GM19463 (cell line): ENCODE results near the gene PLEKHA6.
A peak's percentile ranks its signal among the peaks of the same experiment; 100 is the strongest.

Experiments
- ATAC-seq: cut with Tn5 transposase; IDR thresholded peaks from one replicate; pipeline ENCODE4 v1.9.1; 2021; ENCODE audit warnings: mild to moderate bottlenecking, moderate library complexity; ENCODE audit not compliant: unreplicated experiment

The PLEKHA6 gene

DNA sequence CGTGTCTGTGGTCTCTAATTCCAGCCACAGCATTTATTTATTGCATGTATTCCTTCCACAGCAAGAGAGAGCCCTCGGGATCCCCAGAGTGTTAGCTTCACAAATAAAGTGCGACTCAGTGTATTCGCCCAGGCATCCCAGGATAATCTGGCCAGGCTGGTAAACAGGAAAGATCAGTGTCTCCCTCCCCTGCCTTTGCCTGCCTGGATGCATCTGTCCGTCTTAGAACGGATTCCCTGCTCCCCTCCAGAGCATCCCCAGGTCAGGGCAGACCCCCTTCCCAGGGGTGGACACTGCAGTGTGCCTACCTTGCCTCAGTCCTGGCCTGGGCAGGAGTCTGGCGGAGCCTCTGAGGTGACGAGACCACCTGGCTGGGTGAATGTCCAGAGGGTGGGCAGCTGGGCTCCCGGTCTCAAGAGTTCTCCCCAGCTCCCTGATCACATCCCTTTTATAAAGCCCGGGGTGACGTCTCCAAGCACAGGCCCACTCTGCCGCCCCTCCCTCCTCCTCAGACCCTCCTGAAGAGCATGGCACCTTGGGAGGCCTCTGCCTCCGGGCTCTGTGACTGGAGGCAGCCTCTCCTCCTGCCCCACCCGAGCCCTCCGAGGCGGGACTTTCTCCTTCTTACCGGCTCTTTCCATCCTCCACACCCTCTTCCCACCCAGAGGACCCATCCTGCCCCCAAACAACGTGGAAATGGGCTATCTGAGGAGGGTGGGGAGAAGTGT, 163.5 kb downstream of the PLEKHA6 start, which contains the start of gene KISS1:
TSS of gene KISS1 (minus strand) at position 424 of the 728 bp plus-strand sequence. CDS start 3,615 bp downstream, outside the sequence.
- no peak for ATAC-seq

DNA sequence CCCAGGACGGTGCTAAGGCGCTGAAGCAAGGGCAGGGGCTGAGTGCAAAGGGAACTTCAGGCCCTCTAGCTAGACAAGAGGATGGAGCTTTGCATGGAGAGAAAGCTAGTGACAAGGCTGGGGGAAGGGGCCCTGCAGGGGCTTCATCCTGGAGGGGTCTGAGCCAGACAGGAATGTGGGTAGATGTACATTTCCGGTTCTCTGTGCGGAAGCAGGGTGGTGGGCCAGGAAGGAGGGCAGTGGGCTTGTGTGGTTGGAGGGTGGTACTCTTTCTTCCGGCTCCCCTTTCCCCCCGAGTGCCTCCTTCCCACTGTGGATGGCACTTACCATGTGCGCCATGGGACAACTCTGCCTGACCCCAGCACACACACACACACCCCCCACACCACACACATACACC, 165.0 kb downstream of the PLEKHA6 start:
- ATAC-seq, result no peak

DNA sequence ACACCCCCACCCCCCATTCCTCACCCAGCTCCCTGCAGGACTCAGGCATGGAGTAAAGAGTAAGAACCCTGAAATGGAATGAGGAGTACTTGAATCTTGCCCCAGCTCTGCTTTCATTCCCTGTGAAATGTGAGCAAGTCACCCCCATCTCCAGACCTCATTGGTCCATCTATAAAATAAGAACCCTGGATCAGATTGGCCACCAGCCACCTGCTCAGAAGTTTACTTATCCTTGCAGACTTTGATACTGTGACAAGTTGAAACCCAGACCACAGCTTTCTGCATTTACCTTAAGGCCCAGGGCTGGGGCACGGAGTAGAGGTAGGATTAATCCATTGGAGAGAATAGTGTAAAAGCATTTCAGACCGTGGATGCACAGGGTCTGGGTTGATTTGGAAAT, 165.6 kb downstream of the PLEKHA6 start:
- no peak for ATAC-seq

DNA sequence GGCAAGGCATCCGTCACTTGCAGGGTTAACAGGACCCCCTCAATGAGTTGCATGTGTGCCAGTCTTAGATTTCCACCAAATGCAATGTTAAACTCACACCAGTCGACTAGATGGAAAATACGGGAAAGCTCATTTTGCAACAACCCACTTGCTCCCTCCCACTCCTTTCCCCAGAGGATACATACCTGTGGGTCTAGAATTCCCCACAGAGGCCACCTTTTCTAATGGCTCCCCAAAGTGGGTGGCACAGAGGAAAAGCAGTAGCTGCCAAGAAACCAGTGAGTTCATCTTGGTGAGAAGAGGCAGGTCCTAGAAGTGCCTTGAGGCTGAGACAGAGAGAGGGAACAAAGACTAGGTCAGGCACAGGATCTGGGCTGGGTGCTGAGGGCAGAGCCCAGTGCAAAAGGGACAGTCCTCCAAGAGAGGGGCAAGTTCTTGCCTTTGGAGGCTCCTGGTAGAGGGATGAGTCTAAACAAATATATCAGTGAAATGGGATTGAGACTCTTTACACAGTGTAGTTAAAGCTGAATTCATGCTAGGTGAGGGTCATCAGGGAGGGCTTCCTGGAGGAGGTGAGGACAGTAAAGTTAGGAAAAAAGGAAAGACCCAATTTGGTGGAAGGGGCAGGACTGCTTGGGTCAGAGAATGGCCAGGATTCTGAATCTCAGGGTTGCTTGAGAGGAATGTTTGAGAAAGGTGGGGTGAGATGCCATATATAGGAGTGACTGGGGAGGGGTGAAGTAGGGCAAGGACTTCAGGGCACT, 167.0 kb downstream of the PLEKHA6 start:
- ATAC-seq, result no peak

DNA sequence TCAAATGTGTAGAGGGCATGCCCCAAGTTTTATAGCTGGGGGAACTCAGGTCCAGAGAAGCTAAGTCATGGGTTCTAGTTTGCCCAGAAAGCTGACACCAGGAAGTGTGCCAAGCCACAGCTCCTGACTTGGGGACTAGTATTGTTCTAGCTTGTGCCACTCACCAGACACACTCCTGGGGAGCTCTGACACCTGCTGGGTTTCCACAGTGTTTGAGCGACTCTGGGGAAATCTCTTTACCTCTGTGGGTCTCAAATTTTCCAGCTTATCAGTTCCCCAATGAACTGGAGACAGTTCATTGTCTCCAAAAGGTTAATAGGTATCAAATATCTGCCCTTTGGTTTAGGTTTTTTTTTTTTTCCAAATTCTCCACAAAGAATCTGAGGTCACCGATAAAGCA, 167.7 kb downstream of the PLEKHA6 start:
- ATAC-seq, result no peak

DNA sequence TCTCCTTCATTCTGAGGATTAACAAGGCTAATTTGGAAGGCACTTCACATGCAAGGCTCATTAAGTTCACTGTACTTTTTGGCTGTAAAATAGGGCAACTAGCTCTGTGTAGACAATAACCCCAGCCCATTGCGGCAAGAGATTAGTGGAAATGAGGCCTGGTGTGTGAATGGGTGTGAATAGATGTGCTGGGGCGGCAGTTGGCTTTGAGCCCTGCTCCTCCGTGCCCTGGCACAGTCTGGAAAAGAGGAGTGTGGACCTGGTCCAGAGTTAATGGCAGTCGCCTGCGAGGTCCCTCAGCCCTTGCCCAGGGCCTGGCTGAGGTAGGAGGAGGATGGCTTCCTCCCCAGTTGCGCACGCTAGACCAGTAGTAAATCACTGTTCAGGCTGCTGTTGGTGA, 168.3 kb downstream of the PLEKHA6 start:
- no peak for ATAC-seq

DNA sequence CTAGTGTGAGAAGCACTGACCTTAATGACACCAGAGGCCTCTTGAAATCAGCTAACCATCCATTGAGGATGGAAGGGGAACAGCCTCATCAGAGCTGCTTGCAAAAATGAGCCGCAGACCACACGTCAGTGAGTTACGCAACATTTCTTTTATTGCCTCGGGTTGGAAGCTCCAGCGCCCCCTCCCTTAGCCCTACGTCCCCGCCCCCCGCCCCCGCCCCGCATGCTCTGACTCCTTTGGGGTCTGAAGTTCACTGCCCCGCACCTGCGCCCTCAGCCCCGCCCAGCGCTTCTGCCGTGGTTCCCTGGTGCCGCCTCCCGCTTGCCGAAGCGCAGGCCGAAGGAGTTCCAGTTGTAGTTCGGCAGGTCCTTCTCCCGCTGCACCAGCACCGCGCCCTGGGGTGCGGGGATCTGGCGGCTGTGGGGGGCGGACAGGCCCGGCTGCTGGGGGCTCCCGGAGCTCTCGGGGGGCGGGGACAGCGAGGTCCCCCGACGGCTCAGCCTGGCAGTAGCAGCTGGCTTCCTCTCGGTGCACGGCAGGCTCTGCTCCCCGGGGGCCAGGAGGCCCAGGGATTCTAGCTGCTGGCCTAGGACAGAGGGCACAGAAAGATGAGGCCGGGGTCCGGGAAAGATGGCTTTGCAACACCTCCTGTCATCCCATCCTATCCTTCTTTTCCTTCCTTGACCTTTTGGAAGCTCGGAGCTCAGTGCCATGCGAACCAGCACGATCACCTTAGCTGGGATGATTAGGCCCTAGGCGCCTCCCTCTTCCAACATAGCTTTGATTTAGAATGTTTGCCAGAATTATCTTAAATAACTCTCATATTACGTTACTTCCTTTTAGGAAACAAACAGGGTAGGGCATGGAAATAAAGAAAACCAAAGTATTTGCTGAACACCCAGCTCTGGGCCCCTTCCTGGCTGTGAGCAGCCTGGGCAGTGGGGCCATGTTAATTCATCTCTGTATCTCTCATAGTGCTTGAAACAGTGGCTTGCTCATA, 169.2 kb downstream of the PLEKHA6 start:
- ATAC-seq, result no peak

DNA sequence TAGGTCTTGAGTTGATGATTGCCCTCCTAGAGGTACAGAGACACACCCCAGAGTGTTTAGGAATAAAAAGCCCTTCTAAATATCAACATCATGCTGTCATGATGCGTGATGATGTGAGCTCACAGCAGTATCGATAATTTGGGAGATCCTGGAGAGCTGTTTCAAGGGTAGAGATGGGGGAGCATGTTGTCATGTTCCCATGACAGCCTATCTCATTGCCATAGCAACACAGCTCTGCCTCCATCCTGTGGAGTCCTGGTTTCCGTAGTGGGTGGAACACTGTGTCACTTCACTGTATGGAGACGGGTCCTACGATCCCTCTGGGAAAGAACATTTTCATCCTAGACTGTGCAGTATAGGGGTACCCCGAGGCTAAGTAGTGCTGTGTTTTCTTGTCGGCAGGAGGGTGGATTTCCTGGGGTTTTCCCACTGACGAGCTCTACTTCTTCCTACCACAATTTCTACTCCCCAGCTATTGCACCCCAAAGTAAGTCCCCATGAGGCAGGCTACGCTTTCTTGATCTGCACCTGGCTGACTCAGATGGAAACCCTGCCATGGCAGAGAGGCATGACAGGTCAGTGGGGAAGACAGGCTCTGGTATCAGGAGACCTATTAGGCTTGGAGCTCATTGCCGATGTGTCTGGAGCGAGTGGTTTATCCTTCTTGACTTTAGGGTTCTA, 170.6 kb downstream of the PLEKHA6 start:
- ATAC-seq, result peak; percentile 47

DNA sequence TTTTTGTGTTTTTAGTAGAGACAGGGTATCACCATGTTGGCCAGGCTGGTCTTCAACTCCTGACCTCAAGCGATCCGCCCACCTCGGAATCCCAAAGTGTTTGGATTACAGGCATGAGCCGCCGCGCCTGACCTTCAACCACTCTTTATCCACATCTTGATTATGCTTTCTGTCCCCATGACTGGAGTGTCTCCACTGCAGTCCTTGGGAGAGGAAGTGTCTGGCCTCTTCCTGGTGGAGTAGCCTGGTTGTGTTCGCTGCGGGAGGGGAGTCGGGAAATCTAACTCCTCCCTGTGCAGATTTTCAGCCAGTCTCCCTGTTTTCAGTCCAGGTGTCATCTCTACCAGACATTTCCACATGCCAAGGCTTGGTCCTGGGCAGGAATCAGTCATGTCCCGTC, 173.1 kb downstream of the PLEKHA6 start:
- ATAC-seq, result no peak

DNA sequence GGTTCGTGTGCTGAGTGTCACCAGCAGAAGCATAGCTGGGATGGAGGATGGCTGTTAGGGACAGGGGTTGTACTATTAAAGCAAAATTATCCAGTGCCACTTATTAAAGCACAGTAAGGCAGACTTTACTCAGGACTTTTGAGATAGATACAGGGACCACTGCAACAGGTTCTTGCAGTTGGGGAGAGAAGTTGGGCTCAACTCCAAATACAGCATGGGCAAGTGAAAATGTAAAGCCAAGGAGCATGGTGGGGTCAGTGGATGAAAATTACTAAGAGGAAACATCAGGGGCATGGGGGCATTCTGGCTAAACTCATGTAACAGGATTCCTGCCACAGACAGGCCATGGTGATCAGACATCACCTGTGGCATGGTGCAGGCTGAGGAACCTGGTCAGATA, 178.6 kb downstream of the PLEKHA6 start:
- no peak for ATAC-seq

DNA sequence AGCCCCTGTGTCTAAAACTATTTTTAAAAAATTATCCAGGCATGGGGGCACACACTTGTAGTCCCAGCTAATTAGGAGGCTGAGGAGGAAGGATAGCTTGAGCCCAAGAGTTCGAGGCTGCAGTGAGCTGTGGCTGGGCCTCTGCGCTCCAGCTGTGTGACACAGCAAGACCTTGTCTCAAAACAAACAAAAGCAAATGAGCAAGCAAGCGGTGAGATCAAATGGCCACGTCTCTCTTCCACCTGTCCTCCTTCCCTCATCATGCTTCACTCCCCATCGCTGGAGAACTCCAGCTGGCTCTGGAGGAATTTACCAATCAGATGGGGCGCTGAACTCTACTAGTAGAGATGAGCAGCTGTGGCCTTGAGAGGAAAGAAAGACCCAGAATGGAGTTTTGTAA, 179.6 kb downstream of the PLEKHA6 start:
- ATAC-seq, result no peak

DNA sequence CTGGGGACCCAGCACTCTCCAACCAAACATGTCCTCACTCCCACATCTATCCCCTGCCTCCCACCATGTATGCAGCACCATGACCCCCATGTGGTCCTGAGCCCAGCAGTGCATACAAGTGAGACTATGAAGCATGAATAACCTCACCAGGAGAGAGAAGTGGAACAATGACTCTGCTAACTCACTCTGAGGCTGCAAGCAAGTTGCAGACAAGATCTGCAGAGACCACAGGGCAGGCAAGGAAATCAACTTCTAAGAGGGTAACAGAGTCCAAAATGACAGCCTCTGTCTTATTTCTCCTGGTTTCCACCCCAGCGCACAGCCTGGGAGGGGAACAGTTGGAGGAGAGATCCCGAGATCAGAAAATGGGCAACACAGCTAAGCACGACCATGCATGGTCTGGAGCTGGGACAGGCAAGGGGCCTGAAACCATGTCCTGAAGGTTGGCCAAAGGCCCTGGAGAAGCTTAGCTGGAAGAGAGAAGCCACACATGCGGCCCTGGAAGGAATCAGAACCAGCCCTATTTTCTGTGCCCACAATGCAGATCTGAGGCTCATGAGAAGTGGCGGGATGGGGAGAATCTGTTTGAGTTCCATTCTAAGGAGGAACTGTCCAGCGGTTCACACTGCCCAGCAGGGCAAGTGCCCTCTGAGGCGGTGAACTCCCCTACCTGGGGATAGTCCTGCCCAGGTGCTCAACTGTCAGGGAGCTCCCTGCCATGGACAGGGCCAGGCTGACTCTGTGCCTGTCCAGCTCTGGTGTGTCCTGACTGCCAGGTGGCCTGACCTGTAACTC, 181.0 kb downstream of the PLEKHA6 start:
- ATAC-seq, result no peak

DNA sequence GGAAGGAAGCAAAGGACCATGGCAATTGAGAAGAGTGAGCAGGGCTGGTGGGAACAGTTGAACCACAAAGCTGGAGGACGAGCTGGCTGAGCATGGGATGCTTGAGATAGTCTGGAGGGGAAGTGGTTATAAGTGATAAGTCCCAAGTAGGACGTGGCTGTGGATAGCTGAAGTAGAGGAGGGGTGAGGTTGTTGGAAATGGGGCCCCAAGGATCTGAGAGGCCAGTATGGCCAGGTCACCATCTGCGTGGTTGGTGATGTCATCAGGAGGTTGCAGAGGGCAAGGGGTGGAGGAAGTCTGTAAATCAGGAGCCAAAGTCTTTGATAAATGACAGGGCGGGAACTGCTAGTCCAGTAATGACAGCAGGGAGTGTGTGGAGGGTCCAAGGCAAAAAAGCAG, 182.6 kb downstream of the PLEKHA6 start:
- no peak for ATAC-seq

DNA sequence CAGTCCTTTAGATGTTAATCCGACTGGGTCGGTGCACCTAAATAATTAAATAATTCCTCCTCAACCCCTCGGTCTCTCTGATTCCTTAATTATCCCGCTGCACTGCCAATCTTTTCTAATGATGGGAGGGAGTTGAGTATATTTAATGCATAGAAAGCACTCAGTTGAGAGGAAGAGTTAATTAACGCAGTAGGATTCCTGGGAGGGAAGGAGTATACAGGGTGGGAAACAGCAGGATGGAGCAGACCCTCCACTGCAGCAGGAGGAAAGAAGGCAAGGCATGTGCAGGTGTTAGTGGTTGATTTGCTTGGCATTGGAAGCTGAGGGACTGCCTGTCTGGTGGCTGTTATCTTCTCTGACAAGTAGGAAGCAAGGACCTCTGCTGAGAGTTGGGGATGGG, 183.7 kb downstream of the PLEKHA6 start:
- no peak for ATAC-seq

DNA sequence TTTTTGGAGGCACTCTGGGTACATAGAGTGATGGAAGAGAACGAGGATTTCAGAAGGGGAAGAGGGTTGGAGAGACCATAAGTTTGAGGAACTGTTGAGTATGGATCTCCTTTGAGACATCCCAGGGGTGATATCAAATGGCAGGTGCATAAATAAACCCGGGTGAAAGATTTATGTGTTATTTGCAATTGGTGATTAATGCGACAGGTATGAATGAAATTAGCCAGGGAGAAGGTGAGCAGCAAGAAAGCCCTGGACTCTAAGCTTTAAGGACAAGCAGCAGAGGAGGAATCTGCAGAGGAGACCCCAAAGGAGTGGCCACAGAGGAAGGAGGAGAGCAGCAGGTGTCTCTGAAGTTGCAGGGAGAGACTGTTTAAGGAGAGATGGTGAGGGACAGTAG, 184.8 kb downstream of the PLEKHA6 start:
- ATAC-seq, result no peak

DNA sequence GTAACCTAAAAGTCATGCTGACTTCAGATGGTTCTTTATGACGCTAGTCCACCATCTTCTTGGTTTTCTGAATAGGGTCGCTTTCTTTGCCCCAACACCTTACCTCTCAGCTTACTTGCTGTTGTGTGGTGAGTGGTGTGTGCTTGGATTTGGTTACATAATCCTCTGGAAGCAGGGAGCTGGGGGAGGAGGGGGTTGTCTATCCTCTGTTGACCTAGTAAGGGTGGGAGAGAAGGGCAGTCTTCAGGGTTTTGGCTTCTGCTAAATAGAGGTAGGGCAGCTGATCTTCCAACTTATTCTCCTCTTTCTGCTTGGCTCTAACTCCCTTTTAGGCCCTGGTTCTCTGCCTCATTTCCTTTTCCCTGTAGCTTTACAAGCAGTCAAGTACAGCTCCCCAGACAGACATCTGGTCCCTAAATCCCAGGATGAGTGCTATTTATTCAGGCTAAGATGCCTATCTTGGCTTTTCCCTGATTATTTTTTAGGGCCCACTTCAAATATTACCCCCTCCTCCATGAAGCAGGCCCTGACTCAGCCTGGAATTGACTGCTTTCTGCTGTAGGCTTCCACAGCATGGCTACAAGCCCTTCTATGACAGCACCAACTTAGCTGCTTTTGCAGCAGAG, 187.2 kb downstream of the PLEKHA6 start:
- no peak for ATAC-seq

DNA sequence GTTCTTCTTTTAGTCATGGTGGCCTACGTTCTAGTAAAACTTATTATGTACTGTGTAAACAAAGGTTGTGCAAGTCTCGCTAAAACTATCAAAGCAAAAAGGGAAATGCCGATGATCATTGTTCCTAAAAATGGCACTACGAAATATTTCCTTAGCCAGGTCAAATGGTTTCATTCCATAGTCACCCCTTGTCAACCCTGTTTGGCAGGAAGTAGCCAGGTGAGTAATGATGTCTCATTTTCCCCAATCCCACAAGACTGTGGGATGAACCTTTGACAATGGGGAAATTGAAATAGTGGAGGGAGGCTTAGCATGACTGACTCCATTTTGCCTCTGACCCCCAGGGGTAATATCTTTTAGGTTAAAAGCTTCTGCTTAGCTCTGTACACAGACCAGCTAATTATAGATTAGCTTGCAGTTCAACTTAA, 188.0 kb downstream of the PLEKHA6 start:
- no peak for ATAC-seq

DNA sequence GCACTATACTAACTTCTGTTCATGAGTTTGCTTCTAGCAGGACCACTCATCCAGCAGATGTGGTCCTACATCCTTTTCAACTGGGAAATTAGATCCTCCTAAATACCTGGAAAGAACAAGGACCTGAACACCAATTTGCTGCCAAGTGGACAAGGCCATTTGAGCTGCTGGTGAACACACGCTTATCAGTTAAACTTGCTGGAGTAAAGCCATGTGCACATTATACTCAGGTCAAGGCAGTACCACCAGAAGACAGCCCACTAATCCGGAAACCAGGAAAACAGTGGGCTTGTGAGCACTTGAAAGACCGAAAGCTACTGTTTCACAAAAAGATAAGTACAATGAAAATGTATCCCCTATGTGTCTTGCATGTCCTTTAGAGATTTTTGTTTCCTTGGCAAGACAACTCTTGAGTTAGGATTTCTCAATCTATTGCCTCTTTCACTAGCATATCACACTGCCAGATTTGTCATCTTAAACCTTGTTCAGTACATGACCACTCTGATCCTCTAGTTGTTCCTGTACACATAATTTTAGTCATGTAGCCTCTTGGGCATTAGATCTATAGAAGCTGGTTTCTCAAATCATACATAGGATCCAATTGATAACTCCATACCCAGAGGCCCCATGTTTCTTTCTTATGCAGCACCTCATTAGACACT, 189.1 kb downstream of the PLEKHA6 start:
- ATAC-seq, result no peak

DNA sequence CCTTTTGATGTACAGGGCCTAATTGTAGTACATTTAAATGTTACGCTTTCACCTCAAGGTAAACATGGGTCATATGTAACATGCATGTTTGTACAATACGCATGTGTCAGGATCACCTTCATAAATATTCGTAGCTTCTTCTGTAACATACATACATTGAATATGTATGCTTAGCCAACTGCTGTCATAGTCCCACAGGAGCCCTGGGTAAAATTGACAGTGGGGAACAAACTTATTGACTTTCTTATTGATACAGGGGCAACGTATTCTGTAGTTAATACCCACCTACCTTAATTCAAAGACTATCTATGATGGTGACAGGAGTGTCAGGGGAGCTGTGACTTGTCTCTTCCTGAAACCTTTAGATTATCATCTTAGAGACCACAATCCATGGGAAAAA, 189.9 kb downstream of the PLEKHA6 start:
- ATAC-seq, result no peak
